ENCODE results near the gene KBTBD2. TPM values are rescaled to one million over a fixed set of nuclear protein-coding genes. Genes with fewer than 3 reads are reported as not detected.

The KBTBD2 gene
- 28.4 and 38.8 TPM in 2 replicates for total RNA-seq

DNA sequence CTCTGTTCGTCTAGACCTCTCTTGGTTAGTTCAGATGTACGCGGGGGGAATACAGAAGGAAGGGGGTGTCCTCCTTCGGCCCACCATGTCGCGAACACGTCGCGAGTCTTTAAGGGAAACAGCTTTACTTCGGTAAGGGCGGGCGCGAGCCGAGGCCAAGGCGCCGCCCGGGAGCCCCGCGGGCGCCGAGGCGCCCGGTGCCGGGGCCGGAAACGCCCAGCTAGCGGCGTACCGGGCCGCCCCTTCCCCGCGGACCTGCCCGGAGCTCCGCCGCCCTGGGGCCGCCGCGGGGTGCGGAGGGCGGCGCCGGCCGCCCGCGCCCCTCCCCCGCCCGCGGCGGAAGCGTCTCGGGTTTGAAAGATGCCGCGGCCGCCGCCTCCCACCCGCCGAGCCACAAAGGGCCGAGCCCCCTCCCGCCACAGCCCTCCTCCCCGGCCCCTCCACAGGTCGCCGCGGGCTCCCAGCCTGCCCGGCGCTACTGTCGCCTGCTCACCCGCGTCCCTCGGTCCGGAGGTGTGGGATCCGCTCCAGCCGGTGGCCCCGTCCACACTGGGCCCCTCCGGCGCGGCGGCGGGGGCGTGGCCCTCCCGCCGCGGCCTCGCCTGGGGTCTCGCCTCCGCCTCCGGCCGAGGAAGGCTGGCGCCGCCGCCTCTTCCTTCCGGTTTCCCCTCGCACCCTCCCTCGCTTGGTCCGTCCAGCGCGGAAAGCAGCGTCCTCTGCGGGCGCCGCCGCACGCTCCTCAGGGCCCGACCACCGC lies at the start of gene KBTBD2:
KBTBD2 (minus strand) TSS at position 718 of the 757 bp plus-strand sequence. CDS start 12,156 bp downstream, outside the sequence.

Other genes starting within 250 kb of the KBTBD2 start
- 346 and 372 TPM in 2 replicates for gene FKBP9, start 65.7 kb upstream of the KBTBD2 start, total RNA-seq
- gene NT5C3A, start 171.0 kb upstream of the KBTBD2 start, total RNA-seq, result 11.9 and 21.1 TPM in 2 replicates
- 6.8 and 7.7 TPM in 2 replicates for gene RP9, start 217.6 kb upstream of the KBTBD2 start, total RNA-seq
- 29.4 and 29.8 TPM in 2 replicates for gene BBS9, start 237.8 kb upstream of the KBTBD2 start, total RNA-seq

Data from smooth muscle cell of trachea (primary cell).